GM23338 (cell line): ENCODE results near the gene CERT1. TPM values are rescaled to one million over a fixed set of nuclear protein-coding genes. Genes with fewer than 3 reads are reported as not detected.

Experiments used
- ATAC-seq: fragments of 200-7000 bp; cut with Tn5 transposase; 3 replicates; pipeline ENCODE4 v1.9.1; 2020
- DNase-seq: peaks from one replicate; pipeline ENCODE4 v3.0.0-alpha.2; 2015; ENCODE audit warnings: low spot score
- H2AFZ ChIP-seq: fragments of 200-600 bp; sonication (generic); 2 replicates; pipeline ENCODE4 v1.8.0; 2016; ENCODE audit warnings: antibody characterized with exemption, mild to moderate bottlenecking, moderate library complexity
- H3F3A ChIP-seq: fragments of 200-600 bp; sonication (generic); replicated peaks from 2 replicates; pipeline ENCODE4 v1.8.0; 2017; ENCODE audit warnings: antibody characterized with exemption, mixed run types, low read depth
- H3K27ac ChIP-seq: fragments of 200-600 bp; sonication (generic); 2 replicates; pipeline ENCODE4 v1.6.1; 2016; ENCODE audit warnings: low read depth
- H3K27me3 ChIP-seq: fragments of 200-600 bp; sonication (generic); 2 replicates; pipeline ENCODE4 v1.8.0; 2016; ENCODE audit warnings: mild to moderate bottlenecking, mixed run types, moderate library complexity; ENCODE audit not compliant: insufficient read depth
- H3K36me3 ChIP-seq: fragments of 200-600 bp; sonication (generic); 2 replicates; pipeline ENCODE4 v1.8.0; 2016; ENCODE audit warnings: mild to moderate bottlenecking; ENCODE audit not compliant: insufficient read depth
- H3K4me1 ChIP-seq: fragments of 200-600 bp; sonication (generic); 2 replicates; pipeline ENCODE4 v1.8.0; 2016; ENCODE audit warnings: mild to moderate bottlenecking, moderate library complexity; ENCODE audit not compliant: insufficient read depth
- H3K4me2 ChIP-seq: fragments of 200-600 bp; sonication (generic); 2 replicates; pipeline ENCODE4 v1.7.1; 2017; ENCODE audit warnings: mixed run types
- H3K4me3 ChIP-seq: fragments of 200-600 bp; sonication (generic); 2 replicates; pipeline ENCODE4 v1.6.1; 2016; ENCODE audit warnings: mixed run types
- H3K79me2 ChIP-seq: fragments of 200-600 bp; sonication (generic); replicated peaks from 2 replicates; pipeline ENCODE4 v1.8.0; 2017; ENCODE audit warnings: mild to moderate bottlenecking; ENCODE audit not compliant: insufficient read depth
- H3K9me2 ChIP-seq: fragments of 200-600 bp; sonication (generic); 2 replicates; pipeline ENCODE4 v1.8.0; 2017; ENCODE audit not compliant: insufficient read depth
- H4K20me1 ChIP-seq: fragments of 200-600 bp; sonication (generic); replicated peaks from 2 replicates; pipeline ENCODE4 v1.8.0; 2017; ENCODE audit warnings: mild to moderate bottlenecking; ENCODE audit not compliant: insufficient read depth
- H3K27ac Mint-ChIP-seq: 2 replicates; pipeline ENCODE4 v1.8.0; 2020; ENCODE audit warnings: inconsistent platforms, mild to moderate bottlenecking, moderate library complexity, mixed read lengths
- H3K27me3 Mint-ChIP-seq: 3 replicates; pipeline ENCODE4 v1.8.0; 2022; ENCODE audit warnings: low read depth, mild to moderate bottlenecking, moderate library complexity, mixed read lengths, inconsistent platforms; ENCODE audit not compliant: insufficient read depth, poor library complexity
- H3K36me3 Mint-ChIP-seq: 3 replicates; pipeline ENCODE4 v1.8.0; 2021; ENCODE audit warnings: low read depth, mild to moderate bottlenecking, inconsistent platforms, moderate library complexity, mixed read lengths
- H3K4me1 Mint-ChIP-seq: 3 replicates; pipeline ENCODE4 v1.8.0; 2020; ENCODE audit warnings: mild to moderate bottlenecking, inconsistent platforms, mixed read lengths
- H3K4me3 Mint-ChIP-seq: 3 replicates; pipeline ENCODE4 v1.8.0; 2021; ENCODE audit warnings: moderate library complexity, mild to moderate bottlenecking, inconsistent platforms, mixed read lengths
- H3K9me3 Mint-ChIP-seq: 3 replicates; pipeline ENCODE4 v1.8.0; 2020; ENCODE audit warnings: moderate library complexity, mild to moderate bottlenecking, inconsistent platforms, mixed read lengths
- CREB1 ChIP-seq: fragments of 250-450 bp; sonication (Bioruptor Pico); IDR thresholded peaks from 2 replicates; pipeline ENCODE4 v1.5.0; 2020; ENCODE audit warnings: low read depth, mild to moderate bottlenecking, moderate library complexity
- EZH2 ChIP-seq: fragments of 200-600 bp; sonication (generic); IDR thresholded peaks from one replicate; pipeline ENCODE4 v1.8.0; 2017; ENCODE audit warnings: antibody characterized with exemption, mild to moderate bottlenecking, low read depth; ENCODE audit not compliant: unreplicated experiment
- EZH2phosphoT487 ChIP-seq: fragments of 200-600 bp; sonication (generic); IDR thresholded peaks from one replicate; pipeline ENCODE4 v1.8.1; 2018; ENCODE audit warnings: antibody characterized with exemption; ENCODE audit not compliant: unreplicated experiment
- JUNB ChIP-seq: IDR thresholded peaks from one replicate; pipeline ENCODE4 v1.6.1; 2016; ENCODE audit warnings: antibody characterized with exemption; ENCODE audit not compliant: unreplicated experiment
- NANOG ChIP-seq: IDR thresholded peaks from 2 replicates; pipeline ENCODE4 v1.6.1; 2016; ENCODE audit warnings: antibody characterized with exemption, borderline replicate concordance
- POLR2AphosphoS5 ChIP-seq: IDR thresholded peaks from 2 replicates; pipeline ENCODE4 v1.6.1; 2016; ENCODE audit warnings: antibody characterized with exemption, low read depth
- STAT1 ChIP-seq: IDR thresholded peaks from one replicate; pipeline ENCODE4 v1.6.1; 2016; ENCODE audit warnings: antibody characterized with exemption; ENCODE audit not compliant: unreplicated experiment
- ZNF114 ChIP-seq: fragments of 250-450 bp; sonication (Bioruptor Pico); IDR thresholded peaks from 2 replicates; pipeline ENCODE4 v1.5.0; 2020; ENCODE audit warnings: mild to moderate bottlenecking, moderate library complexity
- ZNF331 ChIP-seq: fragments of 250-450 bp; sonication (Bioruptor Pico); IDR thresholded peaks from 2 replicates; pipeline ENCODE4 v1.5.0; 2020; ENCODE audit warnings: low read depth, mild to moderate bottlenecking, moderate library complexity
- polyA plus RNA-seq: library from polyadenylated mRNA; unstranded; fragments of >200 nt; fragmentation: Nextera tagmentation; extraction: Ambion mirVana; gene quantifications from 2 replicates; pipeline ENCODE4 v1.2.1, GENCODE V29; 2016
- total RNA-seq: library from RNA; depleted of rRNA; stranded (reverse); fragments of >200 nt; shearing (Covaris generic); gene quantifications from 2 replicates; pipeline ENCODE4 v1.2.3, GENCODE V29; 2014
- TF ChIP-seq, protein P1 (sequence below), 2 experiments: fragments of 200-600 bp in 1 of 2; sonication (generic) in 1 of 2; conservative IDR thresholded peaks; 2 replicates each; pipeline versions ENCODE4 v1.5.1 to v1.6.1; 2016 to 2017; ENCODE audit warnings: antibody characterized with exemption in 2 of 2, low read depth in 2 of 2, mild to moderate bottlenecking in 2 of 2, moderate library complexity in 1 of 2
- TF ChIP-seq, protein P2 (sequence below): IDR thresholded peaks from one replicate; pipeline ENCODE4 v1.6.1; 2018; ENCODE audit warnings: antibody characterized with exemption; ENCODE audit not compliant: unreplicated experiment
- TF ChIP-seq, protein P3 (sequence below): fragments of 250-450 bp; sonication (Bioruptor Pico); IDR thresholded peaks from 2 replicates; pipeline ENCODE4 v1.5.0; 2020; ENCODE audit warnings: mild to moderate bottlenecking, moderate library complexity
- TF ChIP-seq, protein P4 (sequence below): IDR thresholded peaks from 2 replicates; pipeline ENCODE4 v1.6.1; 2016; ENCODE audit warnings: antibody characterized with exemption

CERT1 gene
- total and polyA plus RNA-seq, 2 experiments from 2014 or later, result 36.5 to 40.7 TPM

DNA sequence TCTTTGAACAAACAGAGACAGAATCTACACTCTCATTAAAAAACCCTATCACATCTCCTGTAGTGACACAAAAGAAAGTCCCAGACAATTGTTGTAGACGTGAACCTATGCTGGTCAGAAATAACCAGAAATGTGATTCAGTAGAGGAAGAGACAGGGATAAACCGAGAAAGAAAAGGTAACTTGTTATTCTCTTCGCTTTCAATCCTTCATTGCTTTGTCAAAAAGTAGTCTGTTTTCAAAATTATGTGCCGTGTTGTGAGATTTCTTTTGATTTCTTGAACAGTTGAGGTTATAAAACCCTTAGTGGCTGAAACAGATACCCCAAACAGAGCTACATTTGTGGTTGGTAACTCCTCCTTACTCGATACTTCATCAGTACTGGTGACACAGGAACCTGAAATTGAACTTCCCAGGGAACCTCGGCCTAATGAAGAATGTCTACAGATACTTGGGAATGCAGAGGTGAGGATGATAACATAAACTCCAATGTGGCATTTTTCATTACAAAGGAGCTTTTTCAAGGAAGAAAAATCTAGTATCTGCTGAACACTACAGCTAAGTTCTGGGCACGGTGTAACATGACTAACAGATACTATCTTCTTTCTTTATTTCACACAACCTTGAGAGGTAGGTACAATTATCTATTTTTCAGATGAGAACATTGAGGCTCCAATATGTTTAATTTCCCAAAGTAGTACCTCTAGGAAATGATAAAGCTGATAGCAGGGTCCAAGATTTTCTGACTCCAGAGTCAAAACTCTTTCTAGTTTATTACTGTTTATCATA lies 160.1 kb downstream of the CERT1 start:
- Mint-ChIP-seq H3K4me3 (no peak overlapping the region), H3K9me3 (no peaks in the 10 kb centered on the region), H3K4me1 (no peaks in the 10 kb centered on the region), H3K27me3 (peaks cover 1% of the 10 kb centered on the region), H3K36me3 (peaks cover 88% of the 10 kb centered on the region), H3K27ac (no peak overlapping the region)
- TF ChIP-seq NANOG (no peak), EZH2 (no peak), ZNF331 (CRISPR knock-in tag) (no peak), POLR2AphosphoS5 (no peak), ZNF114 (CRISPR knock-in tag) (no peak), JUNB (no peak), EZH2phosphoT487 (no peak), CREB1 (CRISPR knock-in tag) (no peak), STAT1 (no peak)
- TF ChIP-seq, protein P1, sequence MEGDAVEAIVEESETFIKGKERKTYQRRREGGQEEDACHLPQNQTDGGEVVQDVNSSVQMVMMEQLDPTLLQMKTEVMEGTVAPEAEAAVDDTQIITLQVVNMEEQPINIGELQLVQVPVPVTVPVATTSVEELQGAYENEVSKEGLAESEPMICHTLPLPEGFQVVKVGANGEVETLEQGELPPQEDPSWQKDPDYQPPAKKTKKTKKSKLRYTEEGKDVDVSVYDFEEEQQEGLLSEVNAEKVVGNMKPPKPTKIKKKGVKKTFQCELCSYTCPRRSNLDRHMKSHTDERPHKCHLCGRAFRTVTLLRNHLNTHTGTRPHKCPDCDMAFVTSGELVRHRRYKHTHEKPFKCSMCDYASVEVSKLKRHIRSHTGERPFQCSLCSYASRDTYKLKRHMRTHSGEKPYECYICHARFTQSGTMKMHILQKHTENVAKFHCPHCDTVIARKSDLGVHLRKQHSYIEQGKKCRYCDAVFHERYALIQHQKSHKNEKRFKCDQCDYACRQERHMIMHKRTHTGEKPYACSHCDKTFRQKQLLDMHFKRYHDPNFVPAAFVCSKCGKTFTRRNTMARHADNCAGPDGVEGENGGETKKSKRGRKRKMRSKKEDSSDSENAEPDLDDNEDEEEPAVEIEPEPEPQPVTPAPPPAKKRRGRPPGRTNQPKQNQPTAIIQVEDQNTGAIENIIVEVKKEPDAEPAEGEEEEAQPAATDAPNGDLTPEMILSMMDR (conservative IDR thresholded peaks at IDR 0.05; ENCODE audit: low read depth in 2 of 2), result no peak
- TF ChIP-seq, protein P2, sequence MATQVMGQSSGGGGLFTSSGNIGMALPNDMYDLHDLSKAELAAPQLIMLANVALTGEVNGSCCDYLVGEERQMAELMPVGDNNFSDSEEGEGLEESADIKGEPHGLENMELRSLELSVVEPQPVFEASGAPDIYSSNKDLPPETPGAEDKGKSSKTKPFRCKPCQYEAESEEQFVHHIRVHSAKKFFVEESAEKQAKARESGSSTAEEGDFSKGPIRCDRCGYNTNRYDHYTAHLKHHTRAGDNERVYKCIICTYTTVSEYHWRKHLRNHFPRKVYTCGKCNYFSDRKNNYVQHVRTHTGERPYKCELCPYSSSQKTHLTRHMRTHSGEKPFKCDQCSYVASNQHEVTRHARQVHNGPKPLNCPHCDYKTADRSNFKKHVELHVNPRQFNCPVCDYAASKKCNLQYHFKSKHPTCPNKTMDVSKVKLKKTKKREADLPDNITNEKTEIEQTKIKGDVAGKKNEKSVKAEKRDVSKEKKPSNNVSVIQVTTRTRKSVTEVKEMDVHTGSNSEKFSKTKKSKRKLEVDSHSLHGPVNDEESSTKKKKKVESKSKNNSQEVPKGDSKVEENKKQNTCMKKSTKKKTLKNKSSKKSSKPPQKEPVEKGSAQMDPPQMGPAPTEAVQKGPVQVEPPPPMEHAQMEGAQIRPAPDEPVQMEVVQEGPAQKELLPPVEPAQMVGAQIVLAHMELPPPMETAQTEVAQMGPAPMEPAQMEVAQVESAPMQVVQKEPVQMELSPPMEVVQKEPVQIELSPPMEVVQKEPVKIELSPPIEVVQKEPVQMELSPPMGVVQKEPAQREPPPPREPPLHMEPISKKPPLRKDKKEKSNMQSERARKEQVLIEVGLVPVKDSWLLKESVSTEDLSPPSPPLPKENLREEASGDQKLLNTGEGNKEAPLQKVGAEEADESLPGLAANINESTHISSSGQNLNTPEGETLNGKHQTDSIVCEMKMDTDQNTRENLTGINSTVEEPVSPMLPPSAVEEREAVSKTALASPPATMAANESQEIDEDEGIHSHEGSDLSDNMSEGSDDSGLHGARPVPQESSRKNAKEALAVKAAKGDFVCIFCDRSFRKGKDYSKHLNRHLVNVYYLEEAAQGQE, result no peak
- TF ChIP-seq, protein P3, sequence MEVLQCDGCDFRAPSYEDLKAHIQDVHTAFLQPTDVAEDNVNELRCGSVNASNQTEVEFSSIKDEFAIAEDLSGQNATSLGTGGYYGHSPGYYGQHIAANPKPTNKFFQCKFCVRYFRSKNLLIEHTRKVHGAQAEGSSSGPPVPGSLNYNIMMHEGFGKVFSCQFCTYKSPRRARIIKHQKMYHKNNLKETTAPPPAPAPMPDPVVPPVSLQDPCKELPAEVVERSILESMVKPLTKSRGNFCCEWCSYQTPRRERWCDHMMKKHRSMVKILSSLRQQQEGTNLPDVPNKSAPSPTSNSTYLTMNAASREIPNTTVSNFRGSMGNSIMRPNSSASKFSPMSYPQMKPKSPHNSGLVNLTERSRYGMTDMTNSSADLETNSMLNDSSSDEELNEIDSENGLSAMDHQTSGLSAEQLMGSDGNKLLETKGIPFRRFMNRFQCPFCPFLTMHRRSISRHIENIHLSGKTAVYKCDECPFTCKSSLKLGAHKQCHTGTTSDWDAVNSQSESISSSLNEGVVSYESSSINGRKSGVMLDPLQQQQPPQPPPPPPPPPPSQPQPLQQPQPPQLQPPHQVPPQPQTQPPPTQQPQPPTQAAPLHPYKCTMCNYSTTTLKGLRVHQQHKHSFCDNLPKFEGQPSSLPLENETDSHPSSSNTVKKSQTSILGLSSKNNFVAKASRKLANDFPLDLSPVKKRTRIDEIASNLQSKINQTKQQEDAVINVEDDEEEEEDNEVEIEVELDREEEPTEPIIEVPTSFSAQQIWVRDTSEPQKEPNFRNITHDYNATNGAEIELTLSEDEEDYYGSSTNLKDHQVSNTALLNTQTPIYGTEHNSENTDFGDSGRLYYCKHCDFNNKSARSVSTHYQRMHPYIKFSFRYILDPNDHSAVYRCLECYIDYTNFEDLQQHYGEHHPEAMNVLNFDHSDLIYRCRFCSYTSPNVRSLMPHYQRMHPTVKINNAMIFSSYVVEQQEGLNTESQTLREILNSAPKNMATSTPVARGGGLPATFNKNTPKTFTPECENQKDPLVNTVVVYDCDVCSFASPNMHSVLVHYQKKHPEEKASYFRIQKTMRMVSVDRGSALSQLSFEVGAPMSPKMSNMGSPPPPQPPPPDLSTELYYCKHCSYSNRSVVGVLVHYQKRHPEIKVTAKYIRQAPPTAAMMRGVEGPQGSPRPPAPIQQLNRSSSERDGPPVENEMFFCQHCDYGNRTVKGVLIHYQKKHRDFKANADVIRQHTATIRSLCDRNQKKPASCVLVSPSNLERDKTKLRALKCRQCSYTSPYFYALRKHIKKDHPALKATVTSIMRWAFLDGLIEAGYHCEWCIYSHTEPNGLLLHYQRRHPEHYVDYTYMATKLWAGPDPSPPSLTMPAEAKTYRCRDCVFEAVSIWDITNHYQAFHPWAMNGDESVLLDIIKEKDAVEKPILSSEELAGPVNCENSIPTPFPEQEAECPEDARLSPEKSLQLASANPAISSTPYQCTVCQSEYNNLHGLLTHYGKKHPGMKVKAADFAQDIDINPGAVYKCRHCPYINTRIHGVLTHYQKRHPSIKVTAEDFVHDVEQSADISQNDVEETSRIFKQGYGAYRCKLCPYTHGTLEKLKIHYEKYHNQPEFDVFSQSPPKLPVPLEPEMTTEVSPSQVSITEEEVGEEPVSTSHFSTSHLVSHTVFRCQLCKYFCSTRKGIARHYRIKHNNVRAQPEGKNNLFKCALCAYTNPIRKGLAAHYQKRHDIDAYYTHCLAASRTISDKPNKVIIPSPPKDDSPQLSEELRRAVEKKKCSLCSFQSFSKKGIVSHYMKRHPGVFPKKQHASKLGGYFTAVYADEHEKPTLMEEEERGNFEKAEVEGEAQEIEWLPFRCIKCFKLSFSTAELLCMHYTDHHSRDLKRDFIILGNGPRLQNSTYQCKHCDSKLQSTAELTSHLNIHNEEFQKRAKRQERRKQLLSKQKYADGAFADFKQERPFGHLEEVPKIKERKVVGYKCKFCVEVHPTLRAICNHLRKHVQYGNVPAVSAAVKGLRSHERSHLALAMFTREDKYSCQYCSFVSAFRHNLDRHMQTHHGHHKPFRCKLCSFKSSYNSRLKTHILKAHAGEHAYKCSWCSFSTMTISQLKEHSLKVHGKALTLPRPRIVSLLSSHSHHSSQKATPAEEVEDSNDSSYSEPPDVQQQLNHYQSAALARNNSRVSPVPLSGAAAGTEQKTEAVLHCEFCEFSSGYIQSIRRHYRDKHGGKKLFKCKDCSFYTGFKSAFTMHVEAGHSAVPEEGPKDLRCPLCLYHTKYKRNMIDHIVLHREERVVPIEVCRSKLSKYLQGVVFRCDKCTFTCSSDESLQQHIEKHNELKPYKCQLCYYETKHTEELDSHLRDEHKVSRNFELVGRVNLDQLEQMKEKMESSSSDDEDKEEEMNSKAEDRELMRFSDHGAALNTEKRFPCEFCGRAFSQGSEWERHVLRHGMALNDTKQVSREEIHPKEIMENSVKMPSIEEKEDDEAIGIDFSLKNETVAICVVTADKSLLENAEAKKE, result no peak
- TF ChIP-seq, protein P4, sequence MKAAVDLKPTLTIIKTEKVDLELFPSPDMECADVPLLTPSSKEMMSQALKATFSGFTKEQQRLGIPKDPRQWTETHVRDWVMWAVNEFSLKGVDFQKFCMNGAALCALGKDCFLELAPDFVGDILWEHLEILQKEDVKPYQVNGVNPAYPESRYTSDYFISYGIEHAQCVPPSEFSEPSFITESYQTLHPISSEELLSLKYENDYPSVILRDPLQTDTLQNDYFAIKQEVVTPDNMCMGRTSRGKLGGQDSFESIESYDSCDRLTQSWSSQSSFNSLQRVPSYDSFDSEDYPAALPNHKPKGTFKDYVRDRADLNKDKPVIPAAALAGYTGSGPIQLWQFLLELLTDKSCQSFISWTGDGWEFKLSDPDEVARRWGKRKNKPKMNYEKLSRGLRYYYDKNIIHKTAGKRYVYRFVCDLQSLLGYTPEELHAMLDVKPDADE, result no peak
- Histone ChIP-seq H3K4me3 (no peak overlapping the region), H3K36me3 (peaks cover 96% of the 10 kb centered on the region), H3F3A (no peaks in the 10 kb centered on the region; the same call in 1 of the 2 replicates), H4K20me1 (peaks cover 42% of the 10 kb centered on the region; the same call in 1 of the 2 replicates), H3K79me2 (peaks cover 50% of the 10 kb centered on the region), H3K9me2 (no peaks in the 10 kb centered on the region), H2AFZ (no peak overlapping the region), H3K27ac (no peak overlapping the region), H3K4me2 (no peak overlapping the region), H3K27me3 (no peaks in the 10 kb centered on the region), H3K4me1 (no peaks in the 10 kb centered on the region)
- no peak for ATAC-seq
- DNase-seq, result no peak
